Neutrophil (primary cell): Measurements from ENCODE around the gene CRACDL.

Experiments
- H3K27ac ChIP-seq: fragments of 200-600 bp; sonication (generic); 2 replicates; pipeline ENCODE4 v1.5.1; 2016; ENCODE audit warnings: mild to moderate bottlenecking, moderate library complexity
- H3K27me3 ChIP-seq: fragments of 200-600 bp; sonication (generic); 2 replicates; pipeline ENCODE4 v1.6.0; 2016; ENCODE audit warnings: mild to moderate bottlenecking
- H3K36me3 ChIP-seq: fragments of 200-600 bp; sonication (generic); 2 replicates; pipeline ENCODE4 v1.5.1; 2017
- H3K4me1 ChIP-seq, 2 experiments: fragments of 200-600 bp in 1 of 2; sonication (generic) in 1 of 2; 1 replicate in 1 of 2; 2 replicates in 1 of 2; pipeline versions ENCODE4 v1.5.1 to v1.6.1; 2013 to 2016; ENCODE audit warnings: low read depth in 1 of 2, low read length in 1 of 2, mild to moderate bottlenecking in 1 of 2, moderate library complexity in 1 of 2; ENCODE audit not compliant: control insufficient read depth in 1 of 2, insufficient read depth in 1 of 2
- H3K4me3 ChIP-seq, 2 experiments: fragments of 200-600 bp in 1 of 2; sonication (generic) in 1 of 2; 1 replicate in 1 of 2; 2 replicates in 1 of 2; pipeline ENCODE4 v1.5.1; 2013 to 2016; ENCODE audit warnings: low read depth in 1 of 2, low read length in 1 of 2, mild to moderate bottlenecking in 1 of 2, moderate library complexity in 1 of 2
- H3K9me3 ChIP-seq: fragments of 200-600 bp; sonication (generic); 2 replicates; pipeline ENCODE4 v1.5.1; 2016
- CTCF ChIP-seq: fragments of 200-600 bp; sonication (generic); IDR thresholded peaks from 2 replicates; pipeline ENCODE4 v1.5.1; 2016; ENCODE audit warnings: antibody characterized with exemption

Gene CRACDL

GRCh38 chr2:98809878-98810587 lies 126.0 kb downstream of the CRACDL start:
- Histone ChIP-seq H3K27me3 (no peaks in the 10 kb centered on the region), H3K4me1 (peaks cover 51% of the 10 kb centered on the region in 2 experiments), H3K36me3 (no peaks in the 10 kb centered on the region), H3K27ac (no peak overlapping the region), H3K9me3 (no peaks in the 10 kb centered on the region), H3K4me3 (no peak overlapping the region)
- no peak for TF ChIP-seq CTCF

GRCh38 chr2:98809116-98809515 lies 126.9 kb downstream of the CRACDL start:
- peaks cover 60 to 61% of the 10 kb centered on the region in 2 experiments for H3K4me1 ChIP-seq
- no peak overlapping the region for H3K4me3 ChIP-seq
- H3K36me3 ChIP-seq, result no peaks in the 10 kb centered on the region
- no peaks in the 10 kb centered on the region for H3K9me3 ChIP-seq
- TF ChIP-seq CTCF, result no peak
- H3K27ac ChIP-seq, result peak overlapping the region; percentile 26
- H3K27me3 ChIP-seq, result no peaks in the 10 kb centered on the region

- TF ChIP-seq CTCF, result no peak
- H3K27me3 ChIP-seq, result no peaks in the 10 kb centered on the region
- H3K4me1 ChIP-seq, result peaks cover 66% of the 10 kb centered on the region in 2 experiments
- H3K27ac ChIP-seq, result peak overlapping the region; percentile 87
- H3K9me3 ChIP-seq, result no peaks in the 10 kb centered on the region
- no peaks in the 10 kb centered on the region for H3K36me3 ChIP-seq
- H3K4me3 ChIP-seq, result no peak overlapping the region
These were observed 127.5 kb downstream of the CRACDL start for GRCh38 chr2:98808546-98808945.

GRCh38 chr2:98807929-98808328 lies 128.1 kb downstream of the CRACDL start:
- H3K27me3 ChIP-seq, result no peaks in the 10 kb centered on the region
- H3K36me3 ChIP-seq, result no peaks in the 10 kb centered on the region
- peaks cover 70 to 71% of the 10 kb centered on the region in 2 experiments for H3K4me1 ChIP-seq
- H3K4me3 ChIP-seq, result no peak overlapping the region
- peak overlapping the region; percentile 87 for H3K27ac ChIP-seq
- no peaks in the 10 kb centered on the region for H3K9me3 ChIP-seq
- no peak for TF ChIP-seq CTCF

GRCh38 chr2:98807221-98807620 lies 128.8 kb downstream of the CRACDL start:
- TF ChIP-seq CTCF, result no peak
- no peak overlapping the region for H3K4me3 ChIP-seq
- H3K27ac ChIP-seq, result peak overlapping the region; percentile 87
- H3K36me3 ChIP-seq, result no peaks in the 10 kb centered on the region
- H3K4me1 ChIP-seq, result peaks cover 70 to 71% of the 10 kb centered on the region in 2 experiments
- no peaks in the 10 kb centered on the region for H3K9me3 ChIP-seq
- no peaks in the 10 kb centered on the region for H3K27me3 ChIP-seq
